HG03066 (cell line): ENCODE data around the gene AGAP1.
"Not testable (repeated sequence)": the region's sequence is repeated elsewhere in the genome, so short reads cannot be mapped to it uniquely, and the experiment has no call there.

Experiments used
- ATAC-seq: cut with Tn5 transposase; IDR thresholded peaks from one replicate; pipeline ENCODE4 v1.9.1; 2021; ENCODE audit warnings: low read depth; ENCODE audit not compliant: unreplicated experiment

Gene AGAP1

GRCh38 chr2:235600926-235601325, 107.1 kb downstream of the AGAP1 start:
- no peak for ATAC-seq

DNA sequence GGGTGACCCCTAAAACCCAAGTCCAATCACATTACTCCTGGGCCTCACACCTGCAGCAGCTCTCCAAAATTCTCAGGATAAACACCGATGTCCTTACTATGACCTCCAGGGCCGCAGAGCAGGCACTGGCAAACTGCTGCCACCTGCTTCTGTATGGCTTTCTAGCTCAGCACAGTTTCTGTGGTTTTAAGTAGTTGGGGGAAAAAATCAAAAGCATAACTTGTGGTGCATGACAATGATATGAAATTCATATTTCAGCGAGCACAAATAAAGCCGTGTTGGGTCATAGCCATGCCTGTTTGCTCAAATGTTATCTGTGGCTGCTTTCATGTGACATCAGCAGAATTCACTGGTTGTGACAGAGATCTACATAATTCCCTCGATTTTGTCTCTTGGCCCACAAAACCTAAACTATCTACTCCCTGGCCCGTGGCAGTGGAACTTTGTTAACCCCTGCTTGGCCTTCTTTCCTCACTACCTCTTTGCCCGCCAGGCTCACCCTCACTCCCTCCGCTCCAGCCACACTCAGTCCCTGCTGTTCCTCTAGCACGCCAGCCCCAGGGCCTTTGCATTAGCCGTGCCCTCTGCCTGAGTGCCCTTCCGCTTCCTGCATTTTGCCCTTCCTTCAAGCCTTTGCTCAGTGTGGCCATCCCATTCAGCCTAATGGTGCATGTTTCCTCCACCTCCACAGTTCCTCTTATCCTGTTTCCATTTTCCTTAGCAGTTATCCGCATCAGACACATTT, 108.3 kb downstream of the AGAP1 start:
- ATAC-seq = no peak

DNA sequence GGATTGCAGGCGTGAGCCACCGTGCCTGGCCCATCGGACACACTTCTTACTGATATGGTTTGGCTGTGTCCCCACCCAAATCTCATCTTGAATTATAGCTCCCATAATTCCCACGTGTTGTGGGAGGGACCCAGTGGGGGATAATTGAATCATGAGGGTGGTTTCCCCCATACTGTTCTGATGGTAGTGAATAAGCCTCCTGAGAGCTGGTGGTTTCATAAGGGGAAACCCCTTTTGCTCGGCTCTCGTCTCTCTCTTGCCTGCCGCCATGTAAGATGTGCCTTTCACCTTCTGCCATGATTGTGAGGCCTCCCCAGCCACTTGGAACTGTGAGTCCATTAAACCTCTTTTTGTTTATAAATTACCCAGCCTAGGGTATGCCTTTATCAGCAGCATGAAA, 109.1 kb downstream of the AGAP1 start:
- not testable (repeated sequence) for ATAC-seq

- ATAC-seq = no peak
Measured at GRCh38 chr2:235603659-235604058, 109.8 kb downstream of the AGAP1 start.

DNA sequence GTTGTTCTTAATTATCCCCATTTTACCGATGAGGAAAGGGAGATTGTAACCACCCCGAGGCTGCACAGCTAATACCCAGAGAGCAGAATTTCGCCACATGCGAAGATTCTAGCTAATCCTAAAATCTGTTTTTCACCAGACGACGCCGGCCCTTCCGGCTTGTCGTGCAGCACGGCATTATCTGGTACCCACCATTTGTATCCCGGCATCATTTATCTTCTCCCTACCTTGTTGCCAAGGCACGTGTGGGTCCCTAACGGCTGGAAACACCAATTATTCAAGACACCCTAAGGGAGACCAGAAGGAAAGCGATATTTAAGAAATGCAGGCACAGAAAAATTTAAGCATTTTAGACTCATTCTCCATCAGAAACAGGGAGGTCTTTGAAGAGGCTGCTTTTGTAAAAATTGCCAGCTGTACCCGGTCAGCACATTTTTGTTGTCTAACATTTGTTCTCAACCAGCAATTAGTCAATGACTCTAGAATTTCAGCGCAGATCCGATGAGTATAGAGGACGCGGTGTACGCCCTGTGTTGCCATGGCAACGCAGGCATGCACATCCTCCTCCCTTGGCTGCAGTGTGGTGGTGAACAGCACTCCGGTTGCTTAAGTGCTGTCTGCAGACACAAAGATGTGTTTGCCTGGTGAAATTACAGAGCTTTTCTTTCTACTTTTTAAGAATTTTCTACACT, 111.6 kb downstream of the AGAP1 start:
- no peak for ATAC-seq

DNA sequence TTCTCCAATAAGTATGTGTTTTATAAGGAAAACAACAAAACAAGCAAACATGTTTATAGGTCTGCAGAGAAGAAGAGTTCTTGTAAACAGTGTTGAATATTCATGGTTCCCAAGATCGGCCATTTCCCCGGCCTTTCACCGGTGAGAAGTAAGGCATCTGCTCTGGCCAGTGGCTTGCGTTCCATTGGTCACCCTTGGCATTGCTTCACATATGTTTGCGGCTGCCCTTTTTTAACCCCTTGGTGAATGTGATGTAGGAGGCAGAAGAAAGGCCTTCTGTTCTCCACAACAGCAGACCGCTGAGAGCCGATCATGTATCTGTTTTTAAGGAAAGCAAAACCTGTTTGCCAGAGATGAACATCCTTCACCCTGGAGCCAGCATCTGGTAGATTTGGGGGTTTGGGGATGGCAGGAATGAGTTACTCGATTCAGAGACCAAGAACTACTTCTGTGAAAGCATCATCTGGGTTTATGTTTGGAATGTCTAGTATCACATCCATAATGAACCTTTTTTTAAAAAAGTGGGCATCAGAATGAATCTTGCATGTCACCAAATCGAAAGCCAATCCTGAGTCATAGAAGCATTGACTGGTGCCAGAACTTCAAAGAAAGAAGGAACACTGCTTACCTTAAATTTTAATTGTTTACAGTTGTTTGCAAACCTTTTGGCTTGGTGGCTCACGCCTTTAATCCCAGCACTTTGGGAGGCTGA, 112.3 kb downstream of the AGAP1 start:
- no peak for ATAC-seq

GRCh38 chr2:235607546-235608199, 113.8 kb downstream of the AGAP1 start:
- ATAC-seq = no peak

DNA sequence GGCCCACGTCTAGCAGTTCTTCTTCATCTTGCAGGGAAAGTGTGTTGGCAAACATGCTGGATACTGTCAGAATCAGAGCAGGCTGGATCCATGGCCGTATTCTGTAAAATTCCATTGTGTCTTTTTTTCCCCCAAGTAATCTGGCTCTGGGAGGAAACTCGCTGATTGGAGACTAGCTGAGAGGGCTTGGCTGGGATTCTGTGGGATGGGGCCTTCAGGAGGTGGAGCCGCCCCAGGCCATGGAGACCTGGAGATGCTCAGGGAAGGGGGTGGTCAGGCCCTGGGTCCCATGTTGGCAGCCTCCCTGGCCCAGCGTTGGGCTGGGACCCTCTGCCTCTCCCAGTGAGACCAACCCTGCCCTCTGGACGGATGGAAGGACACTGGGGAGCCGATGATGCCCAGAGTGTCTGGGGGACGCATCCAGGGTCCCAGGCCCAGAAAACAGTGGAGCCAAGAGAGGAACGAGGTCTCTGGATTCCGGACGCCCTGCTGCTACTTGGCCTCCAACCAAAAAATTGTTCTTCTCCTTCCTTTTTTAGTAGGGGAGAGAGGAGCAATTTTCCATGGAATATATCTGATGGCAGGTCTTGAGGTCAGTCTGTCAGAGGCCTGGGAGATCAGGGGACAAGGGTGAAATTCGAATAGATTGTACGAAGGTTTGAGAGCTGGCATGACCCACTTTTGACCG, 114.5 kb downstream of the AGAP1 start:
- ATAC-seq = no peak

GRCh38 chr2:235609321-235609720, 115.5 kb downstream of the AGAP1 start:
- ATAC-seq = no peak

GRCh38 chr2:235609746-235610145, 115.9 kb downstream of the AGAP1 start:
- ATAC-seq = no peak

DNA sequence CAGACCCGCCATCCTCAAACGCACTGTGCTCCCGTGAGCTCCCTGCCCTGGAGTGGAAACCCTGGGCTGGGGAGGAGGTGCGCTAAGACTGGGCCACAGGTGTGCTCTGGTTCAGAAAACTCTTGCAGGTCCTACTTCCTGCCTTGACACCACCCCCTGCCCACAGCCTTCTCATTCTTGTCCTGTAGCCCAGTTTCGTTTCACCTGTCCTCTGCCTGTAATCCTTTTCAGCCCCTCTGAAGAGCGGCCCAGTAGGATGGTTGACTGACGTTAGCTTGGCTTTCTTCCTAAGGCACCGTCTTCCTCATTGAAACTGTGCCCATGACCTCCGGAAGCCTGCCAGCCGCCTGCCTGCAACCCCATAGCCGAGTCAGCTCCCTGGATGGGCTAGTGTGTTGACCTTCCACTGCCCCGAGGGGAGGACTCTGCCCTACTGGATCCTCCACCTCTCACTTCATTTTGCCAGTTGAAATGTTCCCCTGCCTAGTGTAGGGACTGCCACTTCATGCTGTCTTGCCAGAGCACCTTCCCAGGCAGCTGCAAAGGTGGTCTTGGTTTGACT, 116.9 kb downstream of the AGAP1 start:
- no peak for ATAC-seq

DNA sequence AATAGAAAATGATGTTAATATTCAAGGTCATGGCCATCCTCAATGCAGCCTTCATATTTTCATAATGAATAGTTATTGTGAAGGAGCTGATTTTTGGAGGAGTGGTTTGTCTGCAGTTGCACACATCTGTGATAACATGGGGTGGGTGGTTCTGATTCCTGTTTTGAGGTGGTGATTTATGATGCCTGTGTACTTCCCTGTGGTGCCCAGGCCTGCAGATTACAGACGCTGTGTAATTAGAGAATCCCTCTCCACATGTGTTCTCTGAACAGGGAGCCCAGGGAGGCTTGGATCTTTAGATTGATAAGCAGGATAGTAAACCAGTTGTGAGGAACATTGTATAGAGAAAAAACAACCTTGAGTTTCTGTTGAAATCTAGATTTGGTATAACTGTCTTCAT, 117.5 kb downstream of the AGAP1 start:
- no peak for ATAC-seq

GRCh38 chr2:235611756-235612155, 117.9 kb downstream of the AGAP1 start:
- no peak for ATAC-seq

DNA sequence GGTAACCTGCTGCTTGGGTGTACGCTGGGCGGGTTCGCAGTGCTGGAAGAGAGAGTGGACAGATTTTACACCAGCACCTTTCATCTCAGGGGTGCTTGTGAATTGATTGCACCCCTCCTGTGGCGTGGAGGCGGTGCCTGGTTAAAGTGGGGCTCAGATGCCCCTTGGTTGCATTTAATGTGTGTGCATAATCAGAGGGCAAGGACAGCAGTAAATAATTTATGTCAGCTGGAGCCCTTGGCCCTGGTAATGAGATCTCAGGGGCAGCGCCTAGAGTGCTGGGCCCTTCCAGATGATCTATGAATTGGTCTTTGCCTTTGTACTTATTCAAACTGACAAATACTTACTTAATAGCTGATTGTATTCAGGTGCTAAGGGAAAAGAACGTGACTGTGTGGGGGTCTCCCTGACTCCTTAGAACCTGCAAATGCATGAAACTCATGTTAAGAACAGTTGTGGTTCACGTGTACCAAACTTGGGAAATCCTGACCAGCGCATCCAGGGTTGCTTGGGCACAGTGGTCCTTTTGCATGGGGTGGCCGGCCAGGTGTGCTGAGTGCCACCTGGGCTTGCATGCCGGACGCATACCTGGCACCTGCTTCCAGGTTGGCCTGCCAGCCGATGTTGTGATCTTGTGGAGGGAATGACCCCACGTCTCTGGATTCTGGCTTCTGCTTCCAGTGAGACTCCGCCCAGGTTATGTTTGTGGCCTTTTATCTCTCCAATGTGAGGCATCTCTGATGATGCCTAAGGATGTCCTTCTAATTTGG, 118.5 kb downstream of the AGAP1 start:
- no peak for ATAC-seq

GRCh38 chr2:235613649-235614048, 119.8 kb downstream of the AGAP1 start:
- no peak for ATAC-seq

DNA sequence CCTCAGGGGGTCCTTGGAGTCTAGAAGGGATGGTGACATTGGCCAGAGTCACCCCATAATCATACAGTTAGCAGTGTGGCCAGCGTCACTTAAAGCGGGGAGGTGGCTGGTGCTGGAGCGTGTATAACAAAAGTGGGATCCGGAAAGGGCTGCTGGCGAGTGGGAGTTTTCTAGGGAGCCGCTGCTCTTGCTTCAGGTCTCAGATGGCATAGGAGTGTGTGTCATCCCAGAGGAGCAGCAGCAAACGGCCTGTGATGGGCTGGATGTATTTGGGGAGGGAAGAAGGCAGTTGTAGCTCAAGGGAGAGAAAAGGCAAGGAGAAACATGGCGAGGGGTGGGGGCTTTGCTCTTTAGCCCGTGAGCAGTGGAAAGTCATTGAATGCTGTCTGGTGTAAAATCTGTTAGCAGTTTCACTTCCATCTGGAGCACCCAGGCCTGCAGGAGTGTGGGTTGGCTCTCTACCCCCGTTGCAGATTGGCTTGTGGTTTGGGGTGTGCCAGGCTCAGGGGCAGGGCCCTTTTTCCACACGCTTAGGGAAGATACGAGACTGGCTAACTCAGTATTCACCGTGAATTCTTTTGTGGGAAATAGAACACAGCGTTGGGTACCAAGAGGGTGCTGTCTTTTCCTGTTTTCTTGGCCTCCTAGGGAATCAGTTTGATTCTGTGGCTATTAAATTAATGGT, 120.5 kb downstream of the AGAP1 start:
- ATAC-seq = no peak

GRCh38 chr2:235614900-235615712, 121.3 kb downstream of the AGAP1 start:
- no peak for ATAC-seq

DNA sequence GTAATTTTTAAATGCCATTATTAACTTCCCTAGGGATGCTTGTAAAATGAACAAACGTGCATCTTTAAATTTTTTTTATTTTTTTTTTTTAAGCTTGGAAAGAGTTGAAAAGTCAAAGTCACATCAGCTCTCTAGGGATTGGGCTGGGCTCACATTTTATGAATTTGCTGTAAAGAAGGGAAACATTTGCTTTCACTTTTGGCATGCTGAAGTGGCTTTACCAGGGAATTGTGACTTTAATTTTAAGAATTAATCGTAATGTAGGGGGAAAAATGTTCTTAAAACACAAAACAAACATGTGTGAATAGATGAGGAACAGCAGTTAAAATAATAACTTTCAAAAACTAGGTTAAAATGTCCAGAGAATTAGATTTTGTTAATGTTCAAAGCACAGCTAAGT, 123.0 kb downstream of the AGAP1 start:
- no peak for ATAC-seq
